A673 (cell line): ENCODE results near the gene PRUNE2. TPM values are rescaled to one million over a fixed set of nuclear protein-coding genes. Genes with fewer than 3 reads are reported as not detected.

Experiments used
- BruUV-seq: library from RNA; stranded (reverse); fragments of 400-500 nt; replicated peaks from 2 replicates; lab custom pipeline; 2021; lab: Mats Ljungman, UMichigan
- CTCF ChIA-PET: fragments of 300-600 bp; sonication (Branson Sonifier 250); formaldehyde crosslinking; loops from one replicate; lab custom pipeline; 2022; ENCODE audit warnings: antibody characterized with exemption; lab: Charles Lee
- POLR2A ChIA-PET: fragments of 300-600 bp; sonication (Branson Sonifier 250); formaldehyde crosslinking; loops from one replicate; lab custom pipeline; 2022; ENCODE audit warnings: antibody characterized with exemption; ENCODE audit not compliant: low non-redundant PET; lab: Charles Lee
- DNase-seq: peaks from one replicate; pipeline ENCODE4 v3.0.0-alpha.2; 2015; ENCODE audit warnings: low spot score
- H3K27ac ChIP-seq: fragments of 200-600 bp; sonication (generic); 2 replicates; pipeline ENCODE4 v1.5.1; 2016; ENCODE audit warnings: mixed run types, low read depth, mild to moderate bottlenecking, mixed read lengths, antibody characterized with exemption, low read length; ENCODE audit not compliant: poor library complexity, severe bottlenecking
- H3K27me3 ChIP-seq: fragments of 200-600 bp; sonication (generic); replicated peaks from 2 replicates; pipeline ENCODE4 v1.6.1; 2017; ENCODE audit warnings: mixed run types, low read depth, mild to moderate bottlenecking, mixed read lengths, antibody characterized with exemption, low read length; ENCODE audit not compliant: insufficient read depth, poor library complexity
- H3K36me3 ChIP-seq: fragments of 200-600 bp; sonication (generic); 2 replicates; pipeline ENCODE4 v1.6.1; 2016; ENCODE audit warnings: mixed run types, mild to moderate bottlenecking, mixed read lengths, antibody characterized with exemption, low read length; ENCODE audit not compliant: insufficient read depth, poor library complexity, severe bottlenecking
- H3K4me1 ChIP-seq: fragments of 200-600 bp; sonication (generic); 2 replicates; pipeline ENCODE4 v1.6.1; 2017; ENCODE audit warnings: mixed run types, mild to moderate bottlenecking, mixed read lengths, antibody characterized with exemption, low read length; ENCODE audit not compliant: insufficient read depth, poor library complexity, severe bottlenecking
- H3K4me3 ChIP-seq: fragments of 200-600 bp; sonication (generic); 2 replicates; pipeline ENCODE4 v1.5.1; 2016; ENCODE audit warnings: low read depth, mixed run types, mild to moderate bottlenecking, mixed read lengths, low read length; ENCODE audit not compliant: poor library complexity, severe bottlenecking
- H3K9me3 ChIP-seq: fragments of 200-600 bp; sonication (generic); 2 replicates; pipeline ENCODE4 v1.6.1; 2016; ENCODE audit warnings: mixed run types, low read depth, mild to moderate bottlenecking, mixed read lengths, antibody characterized with exemption, low read length; ENCODE audit not compliant: poor library complexity, severe bottlenecking
- EZH2 ChIP-seq: fragments of 200-600 bp; sonication (generic); IDR thresholded peaks from 2 replicates; pipeline ENCODE4 v1.6.1; 2017; ENCODE audit warnings: borderline replicate concordance, low read depth, mild to moderate bottlenecking, mixed read lengths, antibody characterized with exemption, low read length; ENCODE audit not compliant: poor library complexity, severe bottlenecking
- intact Hi-C: fragments of 100-400 bp; cut with micrococcal nuclease; formaldehyde crosslinking; loops from one replicate; pipeline ENCODE4 v1.10.0; 2022; ENCODE audit not compliant: unreplicated experiment
- total RNA-seq: library from RNA; stranded (reverse); gene quantifications from 2 replicates; pipeline ENCODE4 v1.2.3, GENCODE V29; 2021
- TF ChIP-seq, protein P1 (sequence below): fragments of 300-800, 200-600 bp; sonication (generic); conservative IDR thresholded peaks from 2 replicates; pipeline ENCODE4 v1.5.1; 2017; ENCODE audit warnings: low read depth, mild to moderate bottlenecking, antibody characterized with exemption, low read length, moderate library complexity, mixed read lengths

The PRUNE2 gene
- total RNA-seq, 1 experiment from 2014 or later: not detected

- Histone ChIP-seq H3K9me3 (no peaks in the 10 kb centered on the region), H3K4me3 (no peak overlapping the region), H3K36me3 (no peaks in the 10 kb centered on the region), H3K4me1 (no peaks in the 10 kb centered on the region), H3K27ac (no peak overlapping the region), H3K27me3 (no peaks in the 10 kb centered on the region)
- ChIA-PET CTCF (no interaction called here), POLR2A (no interaction called here)
- intact Hi-C loops: no loop called here
- no peak for TF ChIP-seq EZH2
- TF ChIP-seq, protein P1, sequence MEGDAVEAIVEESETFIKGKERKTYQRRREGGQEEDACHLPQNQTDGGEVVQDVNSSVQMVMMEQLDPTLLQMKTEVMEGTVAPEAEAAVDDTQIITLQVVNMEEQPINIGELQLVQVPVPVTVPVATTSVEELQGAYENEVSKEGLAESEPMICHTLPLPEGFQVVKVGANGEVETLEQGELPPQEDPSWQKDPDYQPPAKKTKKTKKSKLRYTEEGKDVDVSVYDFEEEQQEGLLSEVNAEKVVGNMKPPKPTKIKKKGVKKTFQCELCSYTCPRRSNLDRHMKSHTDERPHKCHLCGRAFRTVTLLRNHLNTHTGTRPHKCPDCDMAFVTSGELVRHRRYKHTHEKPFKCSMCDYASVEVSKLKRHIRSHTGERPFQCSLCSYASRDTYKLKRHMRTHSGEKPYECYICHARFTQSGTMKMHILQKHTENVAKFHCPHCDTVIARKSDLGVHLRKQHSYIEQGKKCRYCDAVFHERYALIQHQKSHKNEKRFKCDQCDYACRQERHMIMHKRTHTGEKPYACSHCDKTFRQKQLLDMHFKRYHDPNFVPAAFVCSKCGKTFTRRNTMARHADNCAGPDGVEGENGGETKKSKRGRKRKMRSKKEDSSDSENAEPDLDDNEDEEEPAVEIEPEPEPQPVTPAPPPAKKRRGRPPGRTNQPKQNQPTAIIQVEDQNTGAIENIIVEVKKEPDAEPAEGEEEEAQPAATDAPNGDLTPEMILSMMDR: no peak
- BruUV-seq: no TSS peak
- DNase-seq: no peak
Observed at GRCh38 chr9:76880210-76880609, 25.7 kb downstream of the PRUNE2 start.

DNA sequence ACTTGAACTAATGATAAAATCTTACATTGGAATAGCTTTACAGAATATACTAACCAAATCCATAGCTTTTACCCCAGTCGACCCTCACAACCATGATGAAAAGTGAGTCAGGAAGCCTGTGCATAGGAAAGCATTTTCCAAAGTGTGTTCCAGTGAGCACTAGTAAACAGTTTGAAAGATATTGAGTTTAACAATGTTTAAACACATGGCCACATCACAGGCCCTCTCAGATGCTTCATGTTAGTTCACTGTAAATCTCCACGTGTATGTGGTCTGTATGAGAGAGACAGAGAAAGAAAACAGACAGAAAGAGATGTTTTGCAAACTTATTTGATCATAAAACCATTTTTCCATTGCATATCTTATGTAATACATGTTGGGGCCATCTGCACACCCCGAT lies 27.0 kb downstream of the PRUNE2 start:
- TF ChIP-seq EZH2: no peak
- TF ChIP-seq, protein P1: no peak
- Histone ChIP-seq H3K4me3 (no peak overlapping the region), H3K36me3 (no peaks in the 10 kb centered on the region), H3K9me3 (no peaks in the 10 kb centered on the region), H3K4me1 (peaks cover 3% of the 10 kb centered on the region), H3K27me3 (no peaks in the 10 kb centered on the region), H3K27ac (no peak overlapping the region)
- DNase-seq: no peak
- ChIA-PET CTCF (no interaction called here), POLR2A (no interaction called here)
- intact Hi-C loops: no loop called here
- BruUV-seq: no TSS peak

DNA sequence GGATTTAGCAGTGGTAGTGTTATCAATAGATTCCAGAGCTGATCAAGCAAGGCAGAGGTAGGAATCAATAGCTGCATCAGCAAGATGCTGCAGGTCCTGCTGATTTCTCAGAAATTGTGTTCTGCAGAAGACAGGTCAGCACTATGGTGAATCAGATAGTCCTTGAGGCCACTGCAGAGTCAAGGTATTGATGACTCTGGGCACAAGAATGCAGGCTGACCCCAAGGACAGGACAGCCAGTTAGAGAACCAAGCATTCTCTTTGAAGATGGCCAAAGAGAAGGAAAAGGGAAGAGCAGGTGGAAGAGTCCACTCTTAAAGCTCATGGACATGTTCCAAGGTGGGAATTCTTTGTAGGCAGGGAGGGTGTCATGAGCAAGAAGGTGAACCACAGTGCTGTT lies 28.0 kb downstream of the PRUNE2 start:
- ChIA-PET CTCF (no interaction called here), POLR2A (no interaction called here)
- BruUV-seq: no TSS peak
- DNase-seq: no peak
- no peaks in the 10 kb centered on the region for H3K27me3 ChIP-seq
- intact Hi-C loops: no loop called here
- peaks cover 9% of the 10 kb centered on the region for H3K4me1 ChIP-seq
- H3K4me3 ChIP-seq: no peak overlapping the region
- no peaks in the 10 kb centered on the region for H3K36me3 ChIP-seq
- no peaks in the 10 kb centered on the region for H3K9me3 ChIP-seq
- no peak overlapping the region for H3K27ac ChIP-seq
- TF ChIP-seq, protein P1: no peak
- no peak for TF ChIP-seq EZH2
